ENCODE data around the gene C10orf95. TPM values are rescaled to one million over a fixed set of nuclear protein-coding genes. Genes with fewer than 3 reads are reported as not detected.

Gene C10orf95
- total and polyA plus RNA-seq, 2 of the 13 experiments (the other 11 are each of a cell fraction or from before 2014, with no cell fraction given), result 0.05 to 0.07 TPM

DNA sequence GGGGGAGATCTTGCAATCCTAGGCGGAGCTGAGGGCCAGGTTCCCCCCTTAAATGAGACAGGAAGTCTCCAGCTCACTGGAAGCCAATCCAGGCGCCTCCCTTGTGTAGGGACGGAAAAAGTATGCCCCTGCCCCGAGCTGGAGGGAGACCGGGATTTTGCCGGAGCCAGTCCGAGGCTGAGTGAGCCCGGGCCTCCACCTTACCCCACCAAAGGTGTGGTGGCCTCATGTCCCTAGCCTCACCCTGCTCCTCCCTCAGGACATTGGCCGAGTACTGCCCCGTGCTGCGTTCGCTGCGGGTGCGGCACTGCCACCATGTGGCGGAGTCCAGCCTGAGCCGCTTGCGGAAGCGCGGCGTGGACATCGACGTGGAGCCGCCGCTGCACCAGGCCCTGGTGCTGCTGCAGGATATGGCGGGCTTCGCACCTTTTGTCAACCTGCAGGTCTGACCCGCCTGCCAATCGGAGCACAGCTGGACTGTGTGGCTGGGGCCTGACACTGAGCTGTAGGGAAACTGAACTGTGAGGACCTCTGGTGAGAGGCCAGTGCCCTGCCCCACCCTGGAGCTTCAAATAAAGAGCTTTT is 28.7 kb downstream of the C10orf95 start (continued):
- TF ChIP-seq ZNF772 (CRISPR knock-in tag; IDR thresholded peaks at IDR 0.05) (no peak; the same call in 1 of the 2 replicates), RFXAP (CRISPR knock-in tag; IDR thresholded peaks at IDR 0.05; ENCODE audit: borderline replicate concordance) (peak; percentile 63; the same call in 1 of the 2 replicates), NFKBIZ (CRISPR knock-in tag; IDR thresholded peaks at IDR 0.05) (peak; percentile 23; the same call in 1 of the 2 replicates), SMARCC2 (IDR thresholded peaks at IDR 0.05) (no peak), HOXA9 (CRISPR knock-in tag; IDR thresholded peaks at IDR 0.05; ENCODE audit: borderline replicate concordance) (0 out of 2 replicates have a peak, but pooled peaks have one; percentile 50), ZNF121 (CRISPR knock-in tag; IDR thresholded peaks at IDR 0.05) (peak; percentile 91), ZNF460 (CRISPR knock-in tag; IDR thresholded peaks at IDR 0.05; ENCODE audit: borderline replicate concordance) (no peak; the same call in 1 of the 2 replicates), HIVEP1 (CRISPR knock-in tag; IDR thresholded peaks at IDR 0.05) (peak; percentile 93), MIXL1 (CRISPR knock-in tag; IDR thresholded peaks at IDR 0.05) (no peak), NFE2 (CRISPR knock-in tag; IDR thresholded peaks at IDR 0.05) (no peak), ZNF530 (CRISPR knock-in tag; IDR thresholded peaks at IDR 0.05; ENCODE audit: low read depth) (no peak), BHLHE40 (IDR thresholded peaks at IDR 0.05; ENCODE audit: low read length) (peak; percentile 56; the same call in 1 of the 2 replicates), ZNF747 (CRISPR knock-in tag; IDR thresholded peaks at IDR 0.05; ENCODE audit: borderline replicate concordance) (peak; percentile 57; the same call in 1 of the 2 replicates), FOXM1 (CRISPR knock-in tag; IDR thresholded peaks at IDR 0.05) (no peak), GTF3A (CRISPR knock-in tag; conservative IDR thresholded peaks at IDR 0.05) (peak; percentile 89), SPEN (CRISPR knock-in tag; IDR thresholded peaks at IDR 0.05; ENCODE audit: low read depth) (peak; percentile 77; the same call in 1 of the 2 replicates), KLF15 (CRISPR knock-in tag; IDR thresholded peaks at IDR 0.05; ENCODE audit: borderline replicate concordance) (0 out of 2 replicates have a peak, but pooled peaks have one; percentile 50), SRSF4 (IDR thresholded peaks at IDR 0.05; ENCODE audit: low read depth, low read length, poor library complexity, severe bottlenecking) (no peak), KDM5B (CRISPR knock-in tag; IDR thresholded peaks at IDR 0.05; ENCODE audit: borderline replicate concordance) (peak; percentile 82), ZFP41 (CRISPR knock-in tag; IDR thresholded peaks at IDR 0.05; ENCODE audit: borderline replicate concordance) (no peak), IKZF4 (CRISPR knock-in tag; IDR thresholded peaks at IDR 0.05; ENCODE audit: borderline replicate concordance, low read depth, not compliant biosample characterization) (peak; percentile 30), ZNF788 (CRISPR knock-in tag; IDR thresholded peaks at IDR 0.05; ENCODE audit: borderline replicate concordance) (peak; percentile 91; the same call in 1 of the 2 replicates), NCOA5 (CRISPR knock-in tag; IDR thresholded peaks at IDR 0.05) (no peak), ZBTB10 (CRISPR knock-in tag; IDR thresholded peaks at IDR 0.05; ENCODE audit: borderline replicate concordance) (no peak; the same call in 1 of the 2 replicates), KLF11 (CRISPR knock-in tag; IDR thresholded peaks at IDR 0.05) (0 out of 2 replicates have a peak, but pooled peaks have one; percentile 73), ZNF639 (CRISPR knock-in tag; conservative IDR thresholded peaks at IDR 0.05) (peak; percentile 65), NFRKB (IDR thresholded peaks at IDR 0.05) (no peak)
- TF ChIP-seq, protein P1, sequence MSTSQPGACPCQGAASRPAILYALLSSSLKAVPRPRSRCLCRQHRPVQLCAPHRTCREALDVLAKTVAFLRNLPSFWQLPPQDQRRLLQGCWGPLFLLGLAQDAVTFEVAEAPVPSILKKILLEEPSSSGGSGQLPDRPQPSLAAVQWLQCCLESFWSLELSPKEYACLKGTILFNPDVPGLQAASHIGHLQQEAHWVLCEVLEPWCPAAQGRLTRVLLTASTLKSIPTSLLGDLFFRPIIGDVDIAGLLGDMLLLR (CRISPR knock-in tag; IDR thresholded peaks at IDR 0.05), result peak; percentile 74
